ENCODE data around the gene PRODH. TPM values are rescaled to one million over a fixed set of nuclear protein-coding genes. Genes with fewer than 3 reads are reported as not detected.
"Not testable (repeated sequence)": the region's sequence is repeated elsewhere in the genome, so short reads cannot be mapped to it uniquely, and the experiment has no call there.

PRODH gene
- total and polyA plus RNA-seq, 10 donors: 0.55 to 4.0 (median 0.70) TPM; not detected in 3

GRCh38 chr22:18974477-18975180, 38.5 kb upstream of the PRODH start:
- intact Hi-C loops (cut with DNase I; ENCODE audit: low total_unique reads): no loop called here
- no peak for TF ChIP-seq POLR2A (IDR thresholded peaks at IDR 0.05)
- TF ChIP-seq CTCF (IDR thresholded peaks at IDR 0.05 in 8 of 11, conservative IDR thresholded peaks at IDR 0.05 in 3 of 11): no peak
- TF ChIP-seq POLR2AphosphoS5 (IDR thresholded peaks at IDR 0.05): no peak
- Histone ChIP-seq H3K27me3 (replicated peaks in 1 of 7) (peaks cover 0 to 36% (median 18%) of the 10 kb centered on the region in 7 donors), H3K9me3 (peaks cover 0 to 7% (median 0%) of the 10 kb centered on the region in 8 donors), H3K36me3 (no peaks in the 10 kb centered on the region), H3K4me1 (peaks cover 0 to 49% (median 17%) of the 10 kb centered on the region in 6 donors), H3K4me3 (no peak overlapping the region), H3K27ac (no peak overlapping the region)
- no peak for DNase-seq
- WGBS, 5 donors: 77 to 89% (median 81%) methylated on average over 10 to 18 of the region's 18 CpGs

GRCh38 chr22:18973264-18974031, 37.4 kb upstream of the PRODH start:
- peaks cover 0 to 54% (median 20%) of the 10 kb centered on the region in 6 donors for H3K4me1 ChIP-seq
- intact Hi-C loops (cut with DNase I; ENCODE audit: low total_unique reads): no loop called here
- no peak for DNase-seq
- no peaks in the 10 kb centered on the region for H3K36me3 ChIP-seq
- peak in 1 of 3 donors; percentile 12 for TF ChIP-seq POLR2AphosphoS5 (IDR thresholded peaks at IDR 0.05)
- no peak for TF ChIP-seq CTCF (IDR thresholded peaks at IDR 0.05 in 8 of 11, conservative IDR thresholded peaks at IDR 0.05 in 3 of 11)
- 38 to 70% (median 63%) methylated on average over 8 to 18 of the region's 18 CpGs for WGBS, 5 donors
- H3K9me3 ChIP-seq: peaks cover 0 to 4% (median 0%) of the 10 kb centered on the region in 8 donors
- peaks cover 0 to 42% (median 20%) of the 10 kb centered on the region in 7 donors for H3K27me3 ChIP-seq (replicated peaks in 1 of 7)
- H3K27ac ChIP-seq: no peak overlapping the region
- no peak overlapping the region for H3K4me3 ChIP-seq

- intact Hi-C loops (cut with DNase I; ENCODE audit: low total_unique reads); H3K27ac ChIP-seq; DNase-seq; H3K4me3 ChIP-seq; H3K36me3 ChIP-seq; H3K9me3 ChIP-seq: not testable (repeated sequence)
- 83 to 93% (median 84%) methylated on average over 4 to 8 of the region's 8 CpGs for WGBS, 5 donors
- H3K27me3 ChIP-seq (replicated peaks in 1 of 7): peaks cover 0 to 51% (median 20%) of the 10 kb centered on the region in 7 donors
- H3K4me1 ChIP-seq: peaks cover 0 to 61% (median 24%) of the 10 kb centered on the region in 6 donors
These were observed 36.5 kb upstream of the PRODH start for GRCh38 chr22:18972591-18972990.

GRCh38 chr22:18972029-18972428, 35.9 kb upstream of the PRODH start:
- H3K4me3 ChIP-seq; intact Hi-C loops (cut with DNase I; ENCODE audit: low total_unique reads); H3K36me3 ChIP-seq; H3K27ac ChIP-seq; H3K9me3 ChIP-seq: not testable (repeated sequence)
- H3K4me1 ChIP-seq: peaks cover 0 to 65% (median 25%) of the 10 kb centered on the region in 6 donors
- DNase-seq: peak; percentile 28
- WGBS, 5 donors: 80 to 94% (median 92%) methylated on average over 1 to 7 of the region's 7 CpGs; no CpG with 5 or more reads in 1 of the 5 donors
- peaks cover 0 to 56% (median 20%) of the 10 kb centered on the region in 7 donors for H3K27me3 ChIP-seq (replicated peaks in 1 of 7)

GRCh38 chr22:18971321-18971751, 35.2 kb upstream of the PRODH start:
- TF ChIP-seq POLR2A (IDR thresholded peaks at IDR 0.05) (no peak), POLR2AphosphoS5 (IDR thresholded peaks at IDR 0.05) (no peak), CTCF (IDR thresholded peaks at IDR 0.05 in 8 of 11, conservative IDR thresholded peaks at IDR 0.05 in 3 of 11) (no peak)
- Histone ChIP-seq H3K9me3 (no peaks in the 10 kb centered on the region), H3K4me3 (peak overlapping the region in 4 of 8 donors; percentile 37 to 74 (median 52)), H3K27me3 (replicated peaks in 1 of 7) (peaks cover 0 to 62% (median 20%) of the 10 kb centered on the region in 7 donors), H3K4me1 (peaks cover 0 to 70% (median 25%) of the 10 kb centered on the region in 6 donors), H3K27ac (no peak overlapping the region), H3K36me3 (no peaks in the 10 kb centered on the region)
- WGBS, 5 donors: 35 to 75% (median 63%) methylated on average over 7 to 19 of the region's 19 CpGs
- no peak for DNase-seq
- intact Hi-C loops (cut with DNase I; ENCODE audit: low total_unique reads): no loop called here

Measured in spleen (tissue), 11 donors.